GM12801 (cell line): ENCODE measurements around the gene STEAP4.

Source experiments
- CTCF ChIP-seq: IDR thresholded peaks from one replicate; pipeline ENCODE4 v1.5.1; 2011; ENCODE audit warnings: control low read depth; ENCODE audit not compliant: insufficient read length; ENCODE audit errors: extremely low read depth

STEAP4 gene

GRCh38 chr7:88229302-88229995, 77.2 kb downstream of the STEAP4 start:
- no peak for TF ChIP-seq CTCF

- no peak for TF ChIP-seq CTCF
Measured at GRCh38 chr7:88226886-88227516, 79.7 kb downstream of the STEAP4 start.

GRCh38 chr7:88226201-88226600, 80.5 kb downstream of the STEAP4 start:
- TF ChIP-seq CTCF: no peak

- no peak for TF ChIP-seq CTCF
Measured at GRCh38 chr7:88224601-88225275, 82.0 kb downstream of the STEAP4 start.

- TF ChIP-seq CTCF: no peak
Measured at GRCh38 chr7:88223265-88223664, 83.4 kb downstream of the STEAP4 start.
